Dermis microvascular lymphatic vessel endothelial cell (primary cell): ENCODE data around the gene ACVR1. TPM values are rescaled to one million over a fixed set of nuclear protein-coding genes. Genes with fewer than 3 reads are reported as not detected.
"Not testable (repeated sequence)": the region's sequence is repeated elsewhere in the genome, so short reads cannot be mapped to it uniquely, and the experiment has no call there.

ENCODE experiments used
- DNase-seq, 2 donors: peaks; one replicate each; pipeline versions ENCODE4 v3.0.0 to v3.0.0-alpha.2; 2010; ENCODE audit warnings: low read depth in 2 of 2
- total RNA-seq: library from RNA; depleted of rRNA; stranded (reverse); fragments of >200 nt; gene quantifications from 2 replicates; pipeline ENCODE4 v1.2.1, GENCODE V29; 2014

ACVR1 gene
- total RNA-seq, 1 donor from 2014 or later = 9.9 TPM

DNA sequence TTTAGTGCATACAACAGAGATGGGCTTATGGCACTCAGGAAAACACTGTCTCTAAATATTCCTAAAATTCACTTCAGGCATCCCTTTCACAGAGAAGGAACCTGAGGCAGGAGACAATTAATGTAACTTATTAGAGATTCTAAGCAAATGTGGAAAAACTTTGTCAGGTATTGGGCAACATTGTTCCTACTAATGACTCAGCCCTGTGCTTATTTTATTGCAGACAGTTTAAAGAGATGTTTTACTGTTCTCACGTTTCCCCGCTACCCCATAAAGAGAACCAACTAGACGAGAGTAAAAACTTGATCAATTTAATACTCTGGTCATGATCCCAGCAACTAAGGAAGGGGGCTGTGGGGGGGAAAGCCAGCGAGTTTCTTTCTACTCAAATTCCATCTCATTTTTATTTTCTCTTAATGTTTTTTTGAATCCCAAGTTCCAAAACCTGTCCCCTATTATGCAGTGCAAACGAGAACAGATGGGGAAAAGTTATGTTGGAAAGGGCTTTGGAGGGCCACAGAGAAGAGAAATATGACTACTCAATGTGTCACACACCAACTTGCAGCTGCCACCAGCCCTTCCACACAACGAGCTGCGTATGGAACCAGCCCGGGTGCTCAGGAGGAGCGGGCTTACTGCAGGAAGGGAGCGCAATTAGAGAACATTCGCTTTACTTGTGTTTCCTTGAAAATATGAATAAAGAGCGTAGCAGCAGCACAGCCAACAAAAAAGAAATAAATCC lies 18.7 kb upstream of the ACVR1 start:
- DNase-seq = no peak

DNA sequence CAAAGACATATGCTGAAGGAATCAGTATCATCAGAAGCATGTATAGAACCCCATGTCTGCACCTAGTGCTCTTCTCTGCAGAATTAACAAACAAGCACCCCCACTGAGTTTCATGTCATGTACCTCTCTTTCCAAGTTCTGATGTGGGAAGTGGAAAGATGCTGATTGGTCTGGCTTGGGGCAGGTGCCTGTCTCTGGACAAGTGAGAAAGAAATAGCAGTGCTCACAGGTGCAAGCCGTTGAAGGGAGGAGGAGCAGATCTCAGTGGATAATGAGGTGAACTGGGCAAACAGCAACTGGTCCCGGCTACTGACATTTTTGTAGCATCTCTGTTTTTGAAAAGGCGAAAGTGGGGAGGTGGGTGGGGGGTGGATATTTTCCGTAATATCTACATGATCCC lies 17.5 kb upstream of the ACVR1 start:
- no peak for DNase-seq

DNA sequence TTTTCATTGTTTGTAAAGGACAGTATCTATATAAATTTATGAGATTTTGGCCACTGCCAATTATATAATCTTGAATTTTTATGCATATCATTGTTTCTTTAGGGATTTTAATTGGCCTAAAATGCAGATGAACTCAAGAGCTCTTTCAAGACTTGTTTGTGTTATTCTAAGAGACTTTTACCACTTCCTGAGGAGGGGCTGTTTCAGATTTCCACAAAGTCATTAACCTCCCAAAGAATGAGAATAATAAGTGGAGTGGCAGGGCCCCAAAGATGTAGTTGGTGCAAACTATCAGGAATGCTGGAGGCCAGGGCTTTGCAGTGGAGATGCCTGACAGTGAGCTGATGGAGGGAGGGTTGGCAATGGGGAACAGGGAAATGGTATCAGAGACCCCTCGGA lies 15.5 kb upstream of the ACVR1 start:
- DNase-seq = no peak

DNA sequence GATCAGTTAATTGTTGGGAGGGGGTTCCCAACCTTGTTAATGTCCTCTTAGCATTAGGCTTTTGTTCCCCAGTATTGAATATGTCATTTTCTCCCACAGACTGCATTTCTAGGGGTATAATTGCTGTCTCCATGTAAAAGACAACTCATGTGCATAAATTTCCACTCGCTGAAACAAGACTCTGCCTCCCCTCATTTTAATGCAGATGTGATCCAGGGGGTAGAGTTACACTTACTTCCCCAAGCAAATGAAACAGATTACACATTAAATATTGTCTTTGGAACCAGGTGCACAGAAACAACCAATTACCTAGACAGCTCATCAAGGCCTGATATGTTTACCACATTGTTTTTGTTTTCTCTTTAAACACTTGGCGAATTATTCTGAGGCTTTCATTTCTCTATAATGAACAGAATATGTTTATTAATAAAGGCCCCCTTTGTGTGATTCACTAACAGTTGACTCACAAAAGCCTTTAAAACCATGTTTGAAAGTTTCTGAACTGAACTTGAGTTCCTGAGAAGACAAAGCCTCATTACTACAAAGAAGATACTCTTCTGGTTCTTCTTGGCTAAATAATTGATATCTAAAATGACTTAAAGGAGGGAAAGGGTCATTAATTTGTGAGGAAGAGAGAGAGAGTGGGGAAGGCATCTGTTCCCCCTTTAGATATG lies 15.0 kb upstream of the ACVR1 start:
- DNase-seq = no peak

DNA sequence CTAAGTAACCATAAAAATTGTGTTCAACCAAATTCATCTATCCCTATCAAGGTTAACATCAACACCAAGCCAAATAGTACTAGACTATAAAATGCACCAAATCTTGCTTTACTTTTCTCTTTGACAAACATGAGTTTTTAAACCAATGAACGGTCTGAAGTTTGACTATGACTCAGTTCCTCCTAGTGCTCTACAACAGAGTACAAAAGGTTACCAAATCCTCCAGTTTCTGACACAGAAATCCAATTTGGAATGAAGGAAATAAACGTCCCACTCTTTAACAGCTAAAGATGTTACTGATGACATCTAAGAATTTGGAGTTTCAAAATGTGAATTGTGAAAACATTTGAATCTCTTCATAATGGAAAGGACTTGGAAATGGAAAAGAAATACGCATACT lies 11.8 kb upstream of the ACVR1 start:
- no peak for DNase-seq

DNA sequence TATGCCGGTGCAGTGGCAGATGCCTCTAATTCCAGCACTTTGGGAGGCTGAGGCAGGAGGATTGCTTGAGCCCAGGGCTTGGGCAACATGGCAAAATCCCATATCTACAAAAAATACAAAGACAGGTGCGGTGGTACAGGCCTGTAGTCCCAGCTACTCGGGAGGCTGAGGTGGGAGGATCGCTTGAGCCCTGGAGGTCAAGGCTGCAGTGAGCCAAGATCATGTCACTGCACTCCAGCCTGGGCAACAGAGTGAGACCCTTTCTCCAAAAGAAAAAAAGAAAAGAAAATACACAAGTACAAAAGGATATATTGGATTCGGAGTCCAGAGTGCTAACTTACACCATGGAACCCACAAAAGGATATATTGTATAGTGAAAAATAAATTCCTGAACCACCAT lies 8.4 kb upstream of the ACVR1 start:
- DNase-seq = not testable (repeated sequence)

DNA sequence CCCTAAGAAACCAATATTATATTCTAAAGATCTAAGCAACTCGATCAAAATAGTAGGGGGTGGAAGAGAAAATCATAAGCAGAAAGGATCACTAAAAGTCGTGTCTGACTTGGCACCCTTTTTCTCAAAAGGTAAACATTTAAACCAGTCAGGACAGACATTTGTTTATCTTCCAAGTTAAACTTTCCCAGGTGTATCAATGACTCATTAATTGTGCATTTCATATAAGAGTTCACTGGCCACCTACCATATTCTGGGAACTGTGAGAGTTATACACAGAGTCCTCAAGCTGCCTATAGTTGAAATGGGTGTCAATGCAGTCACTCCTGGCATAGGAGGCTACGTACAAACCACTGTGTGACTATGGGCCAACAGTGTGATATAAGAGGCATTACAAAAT lies 4.8 kb upstream of the ACVR1 start:
- no peak for DNase-seq

DNA sequence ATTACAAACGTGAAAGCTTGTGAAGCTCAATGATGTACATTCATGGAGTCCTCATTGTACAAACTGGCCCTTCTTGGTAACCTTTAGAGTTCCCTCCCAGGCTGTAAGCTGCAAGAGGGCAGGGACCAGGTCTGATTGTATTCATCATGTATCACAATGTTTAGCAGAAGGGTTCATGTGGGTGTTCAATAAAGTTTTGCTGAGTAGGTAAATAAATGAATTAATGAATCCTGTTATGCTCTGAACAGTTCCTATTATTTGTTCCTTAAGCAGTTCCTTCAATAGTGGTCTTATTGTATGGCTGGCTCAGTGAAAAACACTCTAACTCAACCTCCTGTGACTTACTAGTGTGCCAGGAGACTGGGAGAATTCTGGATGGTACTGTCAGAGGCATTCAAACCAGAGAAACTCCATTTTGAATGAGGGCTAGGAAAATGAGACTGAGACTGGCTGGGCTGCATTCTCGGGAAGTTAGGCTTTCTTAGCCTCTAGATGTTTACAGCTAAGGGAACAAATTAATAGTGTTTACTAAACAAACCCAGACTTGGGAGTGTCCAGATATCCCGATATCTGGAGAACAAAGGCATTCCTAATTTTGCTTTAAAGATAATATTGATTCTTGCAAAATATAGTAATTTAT lies 1.8 kb upstream of the ACVR1 start:
- no peak for DNase-seq

DNA sequence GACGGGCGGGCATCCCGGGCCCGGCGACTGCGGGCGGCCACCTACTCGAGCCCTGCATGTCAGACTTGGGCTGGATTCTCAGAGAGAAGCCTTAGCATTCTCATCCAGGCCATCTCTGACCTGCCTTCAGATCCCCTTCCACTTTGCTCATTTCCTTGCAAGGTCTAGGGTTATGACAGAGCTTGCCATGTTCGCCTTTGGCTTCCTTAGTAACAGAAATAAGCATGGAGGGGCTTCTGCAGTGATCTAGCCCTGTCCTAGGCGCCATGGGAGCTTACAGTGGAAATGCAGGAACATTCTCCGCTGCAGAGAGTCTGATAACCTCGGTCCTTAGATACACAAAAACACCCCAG lies 632 bp upstream of the ACVR1 start:
- DNase-seq = no peak

DNA sequence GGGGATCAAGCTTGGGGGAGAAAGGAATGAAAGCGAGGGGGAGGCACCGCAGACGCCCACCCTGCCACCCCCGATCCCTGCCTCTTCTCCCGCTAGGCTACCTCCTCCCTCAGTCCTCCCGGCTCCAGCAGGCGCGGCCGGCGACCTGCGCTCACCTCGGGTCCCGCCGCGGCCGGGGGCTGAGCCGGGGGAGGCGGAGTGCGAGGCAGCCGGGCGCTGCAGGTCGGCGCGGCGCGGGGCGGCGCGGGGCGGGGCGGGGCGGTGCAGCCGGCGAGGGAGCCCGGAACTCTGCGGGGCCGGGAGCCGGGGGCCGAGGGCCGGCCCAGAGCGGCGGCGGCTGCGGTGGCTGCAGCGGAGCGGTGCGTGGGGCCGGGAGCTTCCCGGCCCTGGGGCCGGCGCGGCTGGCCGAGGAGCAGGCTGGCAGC lies 477 bp downstream of the ACVR1 start:
- DNase-seq = peak in 1 of 2 donors; percentile 60

DNA sequence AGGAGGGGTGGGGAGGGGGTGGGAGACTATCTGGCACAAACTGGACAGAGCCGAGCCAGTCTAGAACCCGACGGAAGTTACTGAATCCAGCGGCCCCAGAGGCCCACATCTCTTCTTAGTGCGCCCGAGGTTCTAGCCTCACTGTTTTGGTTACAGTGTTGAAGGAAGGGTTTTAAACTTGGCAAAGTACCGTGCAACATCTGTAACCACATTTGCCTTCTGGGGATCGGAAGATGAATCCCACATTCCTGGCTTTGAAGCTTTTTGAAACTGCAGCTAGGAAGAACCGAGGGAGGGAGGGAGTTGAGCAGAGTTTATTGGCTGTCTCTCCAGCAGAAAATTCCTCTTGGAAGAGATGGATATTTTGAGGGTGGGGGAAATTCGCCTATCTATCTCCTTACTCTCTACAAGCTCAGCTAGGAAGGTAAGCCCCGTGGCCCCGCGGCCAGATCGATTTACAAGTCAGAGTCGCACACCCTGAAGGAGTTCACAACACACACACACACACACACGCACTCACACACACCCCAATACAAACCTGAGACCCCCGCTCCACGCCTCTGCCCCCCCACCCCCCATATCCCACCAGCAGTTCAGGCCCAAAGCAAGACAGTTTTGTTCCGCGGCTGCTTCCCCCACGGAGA lies 1.0 kb downstream of the ACVR1 start:
- peak in 1 of 2 donors; percentile 41 for DNase-seq

DNA sequence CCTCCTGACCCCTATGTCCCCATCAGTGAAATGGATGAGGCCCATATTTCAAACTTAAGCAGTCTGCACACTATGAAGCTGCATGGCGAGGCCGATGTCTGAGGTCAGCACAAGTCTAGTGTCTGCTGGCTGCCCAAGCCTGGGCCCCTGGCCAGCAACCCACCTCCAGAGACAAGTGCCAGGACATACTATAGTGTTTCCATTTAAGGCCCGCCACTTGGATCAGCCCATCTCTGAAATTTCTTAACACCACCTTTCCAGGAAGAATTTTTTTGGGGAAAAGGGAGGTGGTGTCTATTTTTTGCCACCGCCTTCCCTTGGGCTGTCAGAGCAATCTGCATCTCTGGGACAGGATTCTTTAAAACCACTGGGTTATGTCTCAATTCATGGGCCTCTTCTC lies 1.8 kb downstream of the ACVR1 start:
- peak in 1 of 2 donors; percentile 25 for DNase-seq

DNA sequence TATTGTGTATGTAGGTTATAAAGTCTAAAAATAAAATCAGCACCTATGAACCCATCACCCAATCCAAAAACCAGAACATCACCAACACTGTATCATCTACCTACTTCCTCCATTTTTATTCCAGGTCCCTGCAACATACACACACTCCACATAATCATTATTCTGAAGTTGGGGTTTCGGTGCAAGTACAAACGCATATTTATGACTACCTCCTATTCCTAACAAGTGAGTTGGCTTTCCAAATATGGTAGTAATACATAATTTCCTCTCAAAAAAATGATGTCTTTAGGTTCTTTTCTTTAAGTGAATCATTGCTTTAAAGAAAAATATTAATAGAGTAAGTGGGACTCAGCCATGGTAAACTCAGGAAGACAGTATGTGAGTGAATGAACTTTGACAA lies 3.3 kb downstream of the ACVR1 start:
- no peak for DNase-seq

DNA sequence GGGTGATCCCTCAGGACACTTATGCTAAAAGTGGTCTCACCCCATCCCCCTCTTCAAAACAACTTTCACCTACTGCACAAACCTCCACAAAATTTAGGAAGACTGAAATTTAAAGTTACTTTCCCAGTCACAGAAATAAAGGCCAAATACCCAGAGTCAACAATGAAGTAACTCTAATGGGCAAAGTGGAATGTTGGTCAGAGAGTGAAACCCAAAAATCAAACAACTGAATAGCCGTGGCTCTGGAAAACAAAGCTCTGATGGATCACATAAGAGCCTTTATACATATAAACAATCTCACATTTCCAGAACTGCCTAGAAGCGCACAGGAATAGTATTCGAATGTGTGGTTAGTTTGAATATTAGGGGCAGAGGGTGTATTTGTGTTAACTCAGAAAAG lies 4.7 kb downstream of the ACVR1 start:
- no peak for DNase-seq

DNA sequence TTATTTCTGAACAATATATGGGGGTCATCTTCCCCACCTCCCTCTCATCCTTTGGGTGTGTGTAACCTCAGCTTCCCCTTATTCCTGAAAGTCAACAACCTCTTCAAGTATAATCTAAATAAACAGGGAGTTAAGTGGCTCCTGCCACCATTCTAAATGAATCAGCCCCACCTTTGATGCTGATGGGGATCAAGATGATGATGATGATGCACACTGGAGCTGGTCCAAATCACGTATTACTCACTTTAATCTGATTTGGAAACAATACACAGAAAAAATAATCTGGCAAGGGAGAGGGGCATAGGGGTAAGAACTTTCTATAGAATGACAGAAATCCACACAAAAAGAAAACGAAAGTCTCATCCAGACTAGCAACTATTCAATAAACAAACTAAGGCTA lies 7.1 kb downstream of the ACVR1 start:
- peak in 1 of 2 donors; percentile 46 for DNase-seq

DNA sequence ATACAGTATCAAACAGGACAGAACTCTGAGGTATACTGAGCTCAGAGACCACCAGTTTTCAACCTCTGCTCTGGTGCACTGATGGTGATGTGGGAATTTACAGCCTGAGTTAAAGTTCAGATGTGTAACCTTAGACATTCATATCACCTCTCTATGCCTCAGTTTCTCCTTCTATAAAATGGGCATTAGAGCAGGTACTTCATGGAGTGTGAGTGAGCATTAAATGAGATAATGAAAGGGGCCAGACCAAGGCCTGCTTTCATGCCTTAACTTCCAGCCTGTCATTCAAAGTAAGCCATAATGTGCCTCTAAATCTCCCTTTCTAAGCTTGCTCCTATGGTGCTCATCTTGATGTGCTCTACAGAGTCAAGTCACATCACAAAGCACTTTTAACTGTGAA lies 8.4 kb downstream of the ACVR1 start:
- DNase-seq = no peak

DNA sequence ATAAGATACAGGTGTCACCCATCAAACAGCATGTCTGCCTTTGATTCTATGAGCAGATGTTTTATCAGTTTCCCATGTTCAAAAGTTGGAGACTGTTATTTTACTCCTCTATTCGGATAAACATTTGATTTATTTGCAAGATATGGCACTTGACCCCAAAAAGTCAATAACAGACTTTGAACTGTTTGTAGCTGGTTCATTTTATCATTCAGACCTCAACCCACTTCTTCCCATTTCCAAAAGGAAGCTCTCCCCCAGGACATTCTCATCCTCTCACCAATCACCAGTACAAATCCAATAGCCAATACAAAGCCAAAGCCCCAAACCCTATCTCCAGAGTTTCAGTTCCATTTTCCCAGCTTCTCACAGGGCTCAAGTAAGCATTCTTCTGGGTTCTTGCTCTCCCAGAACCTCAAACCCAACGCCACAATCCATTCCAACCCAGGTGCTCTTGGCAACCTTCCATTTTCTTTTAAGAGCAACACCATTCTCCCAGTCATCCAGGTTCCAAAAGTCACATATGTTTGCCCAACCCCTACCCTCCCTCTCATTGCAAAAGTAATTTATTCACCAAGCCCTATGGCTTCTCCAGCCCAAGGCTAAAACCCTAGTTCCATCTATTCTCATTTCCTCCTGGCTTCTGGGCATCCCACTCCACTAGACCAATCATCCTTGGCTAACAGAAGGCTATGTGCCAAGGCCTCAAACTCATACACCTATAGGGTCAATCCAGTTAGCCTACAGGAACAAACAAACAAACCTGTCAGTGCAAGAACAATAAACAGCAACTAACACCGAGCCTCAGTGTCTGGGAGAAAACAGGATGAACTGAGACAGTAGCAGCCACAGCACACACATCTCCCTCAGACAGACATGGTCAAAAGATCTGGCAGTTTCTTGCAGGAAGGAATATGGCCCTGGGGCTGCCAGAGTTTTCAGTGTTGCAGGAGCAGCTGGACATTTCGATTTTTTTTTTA lies 9.2 kb downstream of the ACVR1 start:
- no peak for DNase-seq

DNA sequence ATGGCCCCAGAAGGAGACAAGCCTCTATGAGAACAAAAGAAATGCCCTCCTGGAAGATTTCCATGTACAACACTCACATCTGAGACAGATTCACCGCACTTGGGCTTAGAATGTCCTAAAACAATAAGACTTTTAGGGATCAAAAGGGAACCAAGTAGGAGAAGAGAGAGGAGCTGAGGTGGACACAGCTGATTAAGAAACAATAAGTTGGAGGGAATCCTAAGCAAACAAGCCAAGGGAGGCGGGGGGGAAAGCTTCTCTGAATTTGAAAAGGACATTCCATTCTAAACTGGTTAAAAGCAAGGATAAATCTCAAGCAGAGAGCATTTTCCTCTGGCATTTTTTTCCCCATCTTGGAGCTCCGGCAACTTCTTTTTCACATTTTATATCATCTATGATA lies 9.9 kb downstream of the ACVR1 start:
- DNase-seq = peak in 1 of 2 donors; percentile 67

DNA sequence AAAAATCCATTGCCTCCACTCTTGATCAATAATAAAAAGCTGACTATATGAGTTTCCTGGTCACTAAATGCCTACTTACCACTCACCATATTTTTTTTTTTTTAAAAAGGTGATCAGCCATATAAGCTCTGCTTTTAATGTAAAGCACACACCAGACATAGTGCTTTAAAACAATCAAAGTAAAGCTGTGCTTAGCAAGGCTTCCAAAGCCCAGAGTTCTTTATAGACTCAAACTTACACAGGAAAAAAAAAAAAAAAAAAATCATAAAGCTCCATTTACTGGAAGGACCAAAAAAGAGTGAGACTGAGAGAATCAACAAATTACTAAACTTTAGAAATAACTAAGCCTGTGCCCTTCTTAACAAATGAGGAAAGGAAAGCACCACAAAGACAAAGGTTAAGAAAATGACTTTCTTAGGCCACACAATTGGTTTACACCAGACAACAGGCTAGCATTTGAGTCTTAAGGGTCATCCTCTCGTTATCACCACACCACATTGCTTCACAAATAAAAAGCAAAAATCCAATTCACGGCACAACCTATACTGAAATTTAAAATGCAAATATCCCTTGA lies 11.2 kb downstream of the ACVR1 start:
- DNase-seq = no peak

DNA sequence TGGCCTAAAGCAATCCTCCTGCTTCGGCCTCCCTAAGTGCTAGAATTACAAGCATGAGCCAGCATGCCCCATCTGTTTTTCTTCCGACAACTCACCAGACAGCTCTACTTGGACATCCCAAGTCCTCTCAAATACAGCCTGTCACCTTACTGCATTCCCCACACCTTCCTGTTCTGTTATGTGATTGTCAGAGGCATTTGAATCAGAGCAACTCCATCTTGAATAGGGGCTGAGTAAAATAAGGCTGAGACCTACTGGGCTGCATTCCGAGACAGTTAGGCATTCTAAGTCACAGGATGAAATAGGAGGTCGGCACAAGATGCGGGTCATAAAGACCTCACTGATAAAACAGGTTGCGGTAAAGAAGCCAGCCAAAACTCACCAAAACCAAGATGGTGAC lies 17.3 kb downstream of the ACVR1 start:
- DNase-seq = no peak

DNA sequence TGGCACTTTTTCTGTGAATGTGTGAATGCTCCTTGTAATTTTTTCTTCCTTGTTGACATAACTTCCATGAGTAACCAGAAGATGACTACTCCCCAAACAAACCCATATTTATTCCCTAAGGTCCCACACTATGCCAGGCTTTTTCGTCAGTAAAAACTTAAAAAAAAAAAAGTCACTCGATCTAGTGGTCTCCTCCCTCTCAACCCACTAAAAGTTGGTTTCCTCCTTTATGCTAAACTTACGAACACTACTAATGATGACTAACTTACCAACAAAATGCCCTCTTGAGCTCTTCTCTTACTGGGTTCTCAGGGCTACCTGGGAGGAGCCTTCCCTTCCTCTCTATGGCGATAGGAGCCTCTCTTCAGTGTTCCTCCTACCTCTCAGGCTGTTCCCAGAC lies 18.2 kb downstream of the ACVR1 start:
- no peak for DNase-seq
